ENCODE data around the gene DUSP19.

GRCh38 chr2:183037074-183037552 is 41.4 kb upstream of the DUSP19 start:
- TF ChIP-seq POLR2A (IDR thresholded peaks at IDR 0.05) = no peak
- no peak for TF ChIP-seq CTCF (IDR thresholded peaks at IDR 0.05)
